Immature natural killer cell (primary cell): ENCODE measurements around the gene TACR1. TPM values are rescaled to one million over a fixed set of nuclear protein-coding genes. Genes with fewer than 3 reads are reported as not detected.

ENCODE experiments used
- DNase-seq, 3 donors: peaks; one replicate each; pipeline ENCODE4 v3.0.0; 2022; ENCODE audit warnings: mixed read lengths in 1 of 3
- H3K27ac Mint-ChIP-seq, 6 donors: one replicate each; pipeline ENCODE4 v1.8.0; 2020; ENCODE audit warnings: mixed read lengths in 6 of 6, mild to moderate bottlenecking in 5 of 6, inconsistent platforms in 4 of 6, moderate library complexity in 3 of 6
- H3K27me3 Mint-ChIP-seq, 3 donors: one replicate each; pipeline ENCODE4 v1.8.0; 2020 to 2021; ENCODE audit warnings: low read depth in 3 of 3, mild to moderate bottlenecking in 3 of 3, mixed read lengths in 3 of 3, moderate library complexity in 3 of 3, inconsistent platforms in 1 of 3
- H3K36me3 Mint-ChIP-seq, 3 donors: one replicate each; pipeline ENCODE4 v1.8.0; 2020; ENCODE audit warnings: mixed read lengths in 3 of 3, inconsistent platforms in 2 of 3, mild to moderate bottlenecking in 2 of 3
- H3K4me1 Mint-ChIP-seq, 2 donors: one replicate each; pipeline ENCODE4 v1.8.0; 2020; ENCODE audit warnings: inconsistent platforms in 2 of 2, mild to moderate bottlenecking in 2 of 2, mixed read lengths in 2 of 2, moderate library complexity in 1 of 2
- H3K4me3 Mint-ChIP-seq, 5 donors: one replicate each; pipeline ENCODE4 v1.8.0; 2020; ENCODE audit warnings: mild to moderate bottlenecking in 5 of 5, mixed read lengths in 5 of 5, inconsistent platforms in 3 of 5, moderate library complexity in 3 of 5
- H3K9me3 Mint-ChIP-seq, 6 donors: one replicate each; pipeline ENCODE4 v1.8.0; 2020; ENCODE audit warnings: mild to moderate bottlenecking in 6 of 6, mixed read lengths in 6 of 6, inconsistent platforms in 4 of 6, moderate library complexity in 3 of 6
- polyA plus RNA-seq, 3 donors: library from polyadenylated mRNA; unstranded; fragments of 300-500 nt; fragmentation: Illumina TruSeq; gene quantifications; one replicate each; pipeline ENCODE4 v1.2.3, GENCODE V29; 2021

The TACR1 gene
- polyA plus RNA-seq, 3 donors from 2014 or later: 0.16 TPM; not detected in 2

DNA sequence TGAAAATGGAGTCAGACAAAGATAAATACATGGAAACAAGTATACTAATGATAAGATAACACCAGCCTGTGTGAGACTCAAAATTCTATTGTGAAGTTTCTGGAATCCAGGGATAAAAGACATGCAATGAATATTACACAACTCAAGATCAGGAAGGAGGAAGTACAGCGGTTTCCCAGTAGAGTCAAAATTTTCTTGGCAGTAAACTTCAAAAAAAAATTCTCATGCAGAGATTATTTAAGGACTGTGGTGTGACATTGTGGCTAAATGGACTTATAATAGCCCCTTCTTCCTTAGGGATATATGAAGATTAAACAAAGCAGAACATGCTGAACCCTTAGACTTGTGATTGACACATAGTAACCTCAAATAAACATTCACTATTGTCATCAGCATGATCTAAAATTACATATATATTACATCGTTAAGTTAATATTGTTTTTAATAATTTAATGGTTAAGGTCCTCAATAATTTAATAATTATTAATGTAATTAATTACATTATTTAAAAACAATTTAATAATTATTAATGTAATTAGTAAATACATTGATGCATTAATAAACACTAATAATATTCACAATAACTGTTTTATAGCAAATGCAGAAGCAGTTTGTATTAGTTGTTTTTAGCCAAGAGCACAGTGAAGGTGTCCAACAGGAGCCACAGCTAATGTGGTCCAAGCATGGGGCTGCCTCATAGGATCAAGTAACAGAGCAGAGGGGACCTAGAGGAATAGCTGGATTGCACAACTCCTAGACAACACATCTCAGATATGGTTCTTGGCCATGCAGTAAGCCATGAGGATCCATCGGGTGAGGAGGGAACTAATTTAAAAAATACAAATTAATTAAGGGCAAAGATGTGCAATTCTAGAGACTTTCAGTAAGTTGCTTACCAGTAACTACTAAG is 163.6 kb downstream of the TACR1 start:
- Mint-ChIP-seq H3K4me3 (no peak overlapping the region), H3K9me3 (no peaks in the 10 kb centered on the region), H3K27me3 (peaks cover 0 to 1% (median 0%) of the 10 kb centered on the region in 3 donors), H3K27ac (no peak overlapping the region), H3K36me3 (no peaks in the 10 kb centered on the region), H3K4me1 (peaks cover 26 to 33% of the 10 kb centered on the region in 2 donors)
- DNase-seq: no peak

DNA sequence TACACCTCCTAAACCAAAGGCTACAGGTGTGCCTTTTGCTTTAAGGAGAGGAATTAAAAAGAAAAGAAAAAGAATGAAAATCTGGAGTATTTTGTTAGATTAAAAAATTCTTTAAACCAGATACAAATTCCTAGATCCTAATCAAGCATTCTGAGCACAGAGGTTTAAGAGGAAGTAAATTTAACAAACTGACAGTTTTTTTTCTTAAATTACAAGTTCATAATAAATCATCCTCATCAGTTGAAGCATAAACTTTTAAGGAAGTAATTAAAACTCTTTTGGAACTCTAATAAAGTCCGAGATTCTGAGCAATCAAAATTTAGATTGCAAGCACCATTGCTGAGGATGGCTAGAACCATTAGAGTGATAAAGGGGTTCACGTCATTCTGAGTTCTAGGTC is 165.8 kb downstream of the TACR1 start:
- no peaks in the 10 kb centered on the region for H3K36me3 Mint-ChIP-seq
- peak overlapping the region in 1 of 5 donors; percentile 20 for H3K4me3 Mint-ChIP-seq
- peaks cover 31 to 40% of the 10 kb centered on the region in 2 donors for H3K4me1 Mint-ChIP-seq
- DNase-seq: no peak
- H3K9me3 Mint-ChIP-seq: no peaks in the 10 kb centered on the region
- H3K27ac Mint-ChIP-seq: no peak overlapping the region
- H3K27me3 Mint-ChIP-seq: peaks cover 0 to 4% (median 1%) of the 10 kb centered on the region in 3 donors

DNA sequence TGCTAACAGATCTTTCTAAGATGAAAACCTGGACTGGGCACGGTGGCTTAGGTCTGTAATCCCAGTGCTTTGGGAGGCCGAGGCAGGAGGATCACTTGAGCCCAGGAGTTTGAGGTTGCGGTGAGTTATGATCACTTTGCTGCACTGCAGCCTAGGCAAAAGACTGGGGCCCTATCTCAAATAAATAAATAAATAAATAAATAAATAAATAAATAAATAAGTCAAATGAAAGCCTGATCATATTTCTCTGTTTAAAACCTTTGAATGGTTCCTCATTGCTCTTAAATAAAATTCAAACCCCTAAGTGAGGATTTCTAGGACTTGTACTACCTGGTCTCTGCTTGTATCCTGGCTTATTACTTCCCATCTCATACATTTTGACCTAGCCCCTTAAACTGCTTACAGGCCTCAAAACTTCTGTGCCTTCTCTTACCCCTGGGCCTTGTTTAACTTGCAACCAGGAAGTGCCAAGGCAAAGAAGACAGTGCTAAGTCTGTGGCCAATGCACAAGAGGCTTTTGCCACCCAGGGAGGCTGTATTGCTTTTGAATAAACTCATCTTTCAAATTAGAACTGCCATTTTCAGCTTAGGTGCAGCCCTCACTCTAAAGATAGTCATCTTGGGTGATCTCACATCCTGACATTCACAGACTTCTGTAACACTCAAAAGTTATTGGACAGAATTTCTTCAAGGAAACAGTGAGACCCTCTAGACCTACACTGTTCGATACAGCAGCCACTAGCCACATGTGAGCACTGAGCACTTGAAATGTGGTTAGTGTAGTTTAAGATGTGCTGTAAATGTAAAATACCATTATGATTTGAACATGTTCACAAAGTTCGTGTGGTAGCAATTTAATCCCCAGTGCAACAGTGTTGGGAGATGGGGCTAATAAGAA is 167.2 kb downstream of the TACR1 start:
- H3K4me1 Mint-ChIP-seq: peaks cover 38 to 40% of the 10 kb centered on the region in 2 donors
- peaks cover 0 to 4% (median 1%) of the 10 kb centered on the region in 3 donors for H3K27me3 Mint-ChIP-seq
- no peak for DNase-seq
- H3K4me3 Mint-ChIP-seq: peak overlapping the region in 1 of 5 donors; percentile 40
- peak overlapping the region in 3 of 6 donors; percentile 18 to 36 (median 29) for H3K27ac Mint-ChIP-seq
- no peaks in the 10 kb centered on the region for H3K36me3 Mint-ChIP-seq
- no peaks in the 10 kb centered on the region for H3K9me3 Mint-ChIP-seq

DNA sequence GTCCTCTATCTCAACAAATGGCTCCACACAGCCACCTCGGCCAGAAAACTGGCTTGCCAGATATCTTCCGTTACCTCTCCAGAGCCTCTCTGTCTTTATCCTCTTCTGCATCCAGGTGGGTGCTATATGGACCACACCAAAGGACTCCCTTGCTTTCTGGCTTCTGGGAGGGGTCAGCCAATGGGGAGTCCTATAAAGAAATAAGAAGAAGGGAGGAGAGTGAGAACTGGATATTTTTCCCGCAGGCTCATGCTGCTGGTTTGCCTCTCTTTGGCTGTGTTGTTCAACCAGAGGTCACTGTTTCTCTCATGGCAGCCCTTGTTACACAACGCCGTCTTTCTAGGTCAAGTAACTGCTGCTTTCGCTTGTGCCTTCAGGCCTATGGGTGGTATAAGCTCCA is 168.1 kb downstream of the TACR1 start:
- Mint-ChIP-seq H3K27me3 (peaks cover 0 to 4% (median 1%) of the 10 kb centered on the region in 3 donors), H3K9me3 (no peaks in the 10 kb centered on the region), H3K4me3 (no peak overlapping the region), H3K27ac (peak overlapping the region in 1 of 6 donors; percentile 37), H3K4me1 (peaks cover 38 to 40% of the 10 kb centered on the region in 2 donors), H3K36me3 (no peaks in the 10 kb centered on the region)
- no peak for DNase-seq

DNA sequence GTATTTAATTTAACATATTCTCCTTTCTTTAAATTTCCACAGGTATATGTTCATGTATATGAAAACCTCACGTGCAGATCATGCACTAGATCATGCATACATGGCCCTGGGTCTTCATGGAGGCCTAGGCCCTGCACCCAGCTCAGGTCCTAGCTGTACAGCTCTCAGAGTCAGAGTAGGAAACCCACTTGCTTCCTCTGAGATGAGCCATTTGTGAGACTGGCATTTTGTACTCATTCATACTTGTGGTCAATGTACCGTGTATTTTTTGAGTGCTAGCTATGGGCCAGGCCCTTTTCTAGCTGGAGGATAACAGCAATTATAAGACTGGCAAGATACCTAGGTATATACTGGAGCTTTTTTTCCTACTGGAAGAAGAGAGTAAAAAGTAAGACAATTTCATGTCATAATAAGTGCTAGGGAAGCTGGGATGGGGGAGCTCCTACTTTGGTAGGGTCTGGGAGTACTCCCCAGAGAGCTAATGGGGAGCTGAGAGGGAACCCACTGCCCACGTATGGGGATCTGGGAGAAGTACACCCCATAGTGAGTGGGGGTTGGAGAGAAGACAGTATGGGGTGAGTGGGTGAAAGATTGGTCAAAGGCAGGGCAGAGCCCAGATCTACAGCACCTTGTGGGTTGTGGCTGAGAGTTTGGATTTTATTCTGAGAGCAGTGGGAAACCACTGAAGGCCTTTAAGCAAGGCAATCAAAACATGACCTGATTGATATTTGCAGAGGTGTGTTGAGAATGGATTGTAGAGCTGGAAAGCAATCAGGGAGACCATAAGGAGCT is 168.9 kb downstream of the TACR1 start:
- no peaks in the 10 kb centered on the region for H3K36me3 Mint-ChIP-seq
- H3K4me3 Mint-ChIP-seq: no peak overlapping the region
- H3K27ac Mint-ChIP-seq: peak overlapping the region in 2 of 6 donors; percentile 5 to 18
- peaks cover 38 to 40% of the 10 kb centered on the region in 2 donors for H3K4me1 Mint-ChIP-seq
- no peaks in the 10 kb centered on the region for H3K9me3 Mint-ChIP-seq
- no peak for DNase-seq
- H3K27me3 Mint-ChIP-seq: peaks cover 0 to 4% (median 1%) of the 10 kb centered on the region in 3 donors

DNA sequence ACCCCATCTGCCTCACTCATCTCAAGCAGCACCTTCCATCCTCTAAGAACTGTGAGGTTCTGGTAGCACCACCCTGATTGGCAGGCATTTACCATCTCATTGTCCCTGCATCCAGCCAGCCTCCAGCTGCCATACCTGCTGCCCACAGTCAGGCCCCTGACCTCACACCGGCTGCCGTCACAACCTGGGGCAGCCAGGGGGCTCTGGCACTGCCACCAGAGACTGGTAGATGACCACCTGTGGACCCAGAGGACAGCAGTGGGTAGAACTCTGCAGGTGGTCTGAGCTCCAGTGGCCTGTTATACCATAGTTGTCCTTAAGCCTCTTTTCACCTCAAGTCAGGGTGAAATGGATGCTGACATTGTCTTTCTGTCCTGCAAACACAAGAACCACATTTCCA is 171.4 kb downstream of the TACR1 start:
- Mint-ChIP-seq H3K27ac (no peak overlapping the region), H3K9me3 (no peaks in the 10 kb centered on the region), H3K4me1 (peaks cover 29% of the 10 kb centered on the region in 2 donors), H3K4me3 (no peak overlapping the region), H3K27me3 (peaks cover 0 to 4% (median 0%) of the 10 kb centered on the region in 3 donors), H3K36me3 (no peaks in the 10 kb centered on the region)
- no peak for DNase-seq

DNA sequence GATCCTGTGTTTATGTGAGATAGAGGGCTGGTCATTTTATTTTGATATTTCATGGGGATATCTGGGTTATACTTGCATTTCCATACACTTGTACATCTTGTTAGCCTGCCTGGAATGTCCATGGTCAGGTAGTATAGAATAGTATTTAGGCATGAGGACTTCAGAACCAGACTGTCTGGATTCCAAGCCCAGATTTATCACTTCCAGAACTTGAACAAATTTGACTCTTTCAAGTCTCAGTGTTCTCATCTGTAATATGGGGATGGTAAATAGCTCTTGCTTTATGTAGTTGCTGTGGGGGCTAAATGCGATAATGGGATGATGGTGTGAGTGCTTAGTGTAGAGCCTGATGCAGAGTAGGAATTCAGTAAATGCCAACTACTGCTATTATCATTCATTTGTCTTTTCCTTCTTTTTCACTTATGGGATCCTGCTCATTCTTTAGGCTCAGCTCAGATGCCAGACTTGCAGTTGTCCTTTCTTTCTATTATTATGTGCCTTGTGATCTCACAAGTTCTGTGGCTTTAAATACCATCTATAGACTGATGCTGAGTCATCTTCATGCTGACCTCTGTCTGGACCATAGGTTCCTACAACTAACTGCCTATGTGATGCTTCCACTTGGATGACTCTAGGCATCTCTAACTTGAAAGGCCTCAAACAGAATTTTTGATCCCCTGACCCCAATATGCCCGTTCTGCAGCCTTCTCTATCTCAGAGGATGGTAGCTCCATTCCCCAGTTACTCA is 173.5 kb downstream of the TACR1 start:
- H3K4me1 Mint-ChIP-seq: peaks cover 8 to 14% of the 10 kb centered on the region in 2 donors
- H3K36me3 Mint-ChIP-seq: no peaks in the 10 kb centered on the region
- H3K27me3 Mint-ChIP-seq: peaks cover 2 to 6% (median 3%) of the 10 kb centered on the region in 3 donors
- H3K27ac Mint-ChIP-seq: no peak overlapping the region
- no peaks in the 10 kb centered on the region for H3K9me3 Mint-ChIP-seq
- no peak overlapping the region for H3K4me3 Mint-ChIP-seq
- DNase-seq: no peak

DNA sequence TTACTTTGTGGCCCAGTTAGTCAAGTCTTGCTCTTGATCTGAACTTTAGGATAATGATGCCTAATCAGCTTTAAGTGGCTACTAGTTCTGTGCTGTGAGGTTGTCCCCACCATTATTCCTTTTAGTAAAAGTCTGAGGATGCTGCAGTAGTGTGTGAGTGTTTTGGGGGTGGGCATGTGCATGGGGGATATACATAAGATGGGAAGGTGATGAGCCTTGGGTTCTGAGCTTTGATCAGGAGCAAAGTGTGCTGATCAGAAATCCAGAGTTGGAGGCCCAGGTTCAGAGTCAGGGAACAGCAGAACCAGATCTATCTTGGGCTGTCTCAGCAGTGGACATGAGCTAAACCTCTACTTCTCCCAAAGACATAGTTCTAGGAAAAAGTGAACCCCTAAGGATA is 174.1 kb downstream of the TACR1 start:
- Mint-ChIP-seq H3K36me3 (no peaks in the 10 kb centered on the region), H3K4me1 (peaks cover 2 to 8% of the 10 kb centered on the region in 2 donors), H3K27me3 (peaks cover 2 to 9% (median 3%) of the 10 kb centered on the region in 3 donors), H3K9me3 (no peaks in the 10 kb centered on the region), H3K4me3 (no peak overlapping the region), H3K27ac (no peak overlapping the region)
- DNase-seq: no peak

DNA sequence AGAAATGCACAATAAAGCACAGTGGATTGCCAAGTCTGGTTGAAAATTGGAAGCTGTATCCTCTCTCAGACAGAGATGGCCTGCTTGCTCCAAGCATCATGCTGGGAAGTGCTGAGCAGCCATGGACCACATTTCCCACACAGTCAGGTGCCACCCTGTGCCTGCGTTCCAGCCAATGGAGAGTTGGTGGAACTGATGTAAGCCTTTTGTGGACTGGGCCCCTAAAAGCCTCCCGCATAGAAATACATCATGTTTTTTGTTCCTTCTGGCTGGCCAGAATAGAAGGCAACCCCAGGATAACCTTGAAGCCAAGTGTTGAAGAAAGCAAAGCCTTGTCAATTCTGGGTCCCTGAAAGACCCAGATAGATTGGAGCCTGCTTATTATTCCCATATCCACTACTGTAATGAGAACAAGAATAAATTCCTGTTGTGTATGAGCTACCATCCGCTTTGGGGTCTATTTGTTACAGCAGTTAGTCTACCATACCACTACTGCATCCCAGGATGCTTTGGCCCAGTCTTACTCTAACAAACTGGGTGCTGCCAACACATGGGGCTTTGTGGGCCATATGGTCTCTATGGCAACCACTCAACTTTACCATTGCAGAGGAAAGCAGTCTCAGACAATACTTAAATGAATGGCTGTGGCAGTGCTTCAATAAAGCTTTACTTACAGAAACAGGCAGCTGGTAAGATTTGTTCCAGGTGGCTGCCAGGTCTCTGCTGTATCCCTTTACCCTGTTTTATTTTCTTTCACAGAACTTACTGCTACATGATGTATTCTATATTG is 175.5 kb downstream of the TACR1 start:
- DNase-seq: no peak
- Mint-ChIP-seq H3K27me3 (peaks cover 2 to 7% (median 3%) of the 10 kb centered on the region in 3 donors), H3K27ac (no peak overlapping the region), H3K4me1 (peaks cover 0 to 7% of the 10 kb centered on the region in 2 donors), H3K4me3 (no peak overlapping the region), H3K9me3 (no peaks in the 10 kb centered on the region), H3K36me3 (peaks cover 0 to 2% (median 0%) of the 10 kb centered on the region in 3 donors)

DNA sequence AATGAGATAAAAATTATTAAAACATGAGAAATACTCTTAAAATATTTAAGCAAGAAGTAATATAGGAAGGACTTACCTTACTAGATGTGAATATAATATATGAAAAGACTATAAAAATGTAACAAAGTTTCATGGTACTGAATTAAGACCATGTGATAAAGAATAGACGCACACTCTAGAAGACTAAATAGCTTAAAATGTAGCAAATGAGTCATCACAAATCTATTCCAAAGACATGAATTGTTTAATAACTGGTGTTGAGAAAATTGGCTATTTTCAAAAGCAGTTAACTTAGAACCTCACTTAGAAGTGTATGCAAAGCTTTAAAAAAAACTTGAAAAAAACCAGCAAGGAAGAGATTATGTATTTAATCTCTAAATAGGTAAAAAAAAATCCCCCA is 176.8 kb downstream of the TACR1 start:
- H3K36me3 Mint-ChIP-seq: peaks cover 0 to 2% (median 0%) of the 10 kb centered on the region in 3 donors
- no peak overlapping the region for H3K27ac Mint-ChIP-seq
- H3K9me3 Mint-ChIP-seq: no peaks in the 10 kb centered on the region
- peaks cover 0 to under 1% of the 10 kb centered on the region in 2 donors for H3K4me1 Mint-ChIP-seq
- no peak overlapping the region for H3K4me3 Mint-ChIP-seq
- peaks cover 2 to 7% (median 6%) of the 10 kb centered on the region in 3 donors for H3K27me3 Mint-ChIP-seq
- DNase-seq: no peak

DNA sequence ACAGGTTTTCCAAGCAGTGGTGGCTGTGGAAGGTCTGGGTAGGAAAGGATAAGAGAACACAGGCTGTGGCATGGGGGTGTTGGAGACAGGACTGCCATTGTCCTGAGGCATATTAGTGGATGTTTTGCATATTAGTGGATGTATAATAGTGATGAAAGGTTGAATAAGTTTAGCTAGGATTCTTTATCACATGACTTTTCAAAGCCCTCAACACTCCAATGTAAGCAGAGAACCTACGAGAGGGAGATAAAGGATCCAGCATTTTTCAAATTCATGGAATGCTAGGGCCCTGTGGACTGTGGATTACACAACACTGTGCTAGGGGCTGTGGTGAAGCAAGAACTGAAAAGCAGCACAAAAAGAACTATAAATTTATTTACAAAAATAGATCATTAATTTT is 177.6 kb downstream of the TACR1 start:
- Mint-ChIP-seq H3K4me3 (no peak overlapping the region), H3K27me3 (peaks cover 2 to 8% (median 6%) of the 10 kb centered on the region in 3 donors), H3K27ac (no peak overlapping the region), H3K4me1 (no peaks in the 10 kb centered on the region), H3K36me3 (peaks cover 0 to 2% (median 0%) of the 10 kb centered on the region in 3 donors), H3K9me3 (no peaks in the 10 kb centered on the region)
- DNase-seq: no peak

DNA sequence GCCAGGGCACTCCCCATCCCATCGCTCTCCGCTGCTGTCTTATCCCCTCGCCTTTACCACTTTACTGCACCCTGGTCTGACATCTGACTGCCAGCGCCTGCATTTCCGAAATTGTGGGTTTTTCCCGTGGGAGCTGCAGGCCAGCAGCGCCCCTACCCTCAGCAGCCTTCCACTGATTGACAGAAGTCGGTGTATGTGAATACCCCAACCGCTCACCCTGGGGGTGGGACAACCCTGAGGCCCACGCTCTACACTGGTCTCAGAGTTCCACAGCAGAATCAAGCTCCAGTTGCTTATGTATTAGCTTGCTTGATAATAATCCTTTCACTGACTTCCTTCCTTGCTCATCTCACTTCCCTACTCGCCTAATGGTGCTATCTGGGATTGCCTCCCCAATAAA is 178.8 kb downstream of the TACR1 start:
- Mint-ChIP-seq H3K27ac (no peak overlapping the region), H3K27me3 (peaks cover 2 to 8% (median 6%) of the 10 kb centered on the region in 3 donors), H3K9me3 (no peaks in the 10 kb centered on the region), H3K4me1 (no peaks in the 10 kb centered on the region), H3K36me3 (peaks cover 0 to 2% (median 0%) of the 10 kb centered on the region in 3 donors), H3K4me3 (no peak overlapping the region)
- DNase-seq: no peak
